NK-92 (cell line): ENCODE measurements around the gene PRMT3.
"Not testable (repeated sequence)": the region's sequence is repeated elsewhere in the genome, so short reads cannot be mapped to it uniquely, and the experiment has no call there.

Experiments
- DNase-seq: peaks from one replicate; lab custom pipeline; 2025; ENCODE audit not compliant: unreplicated experiment; lab: John Stamatoyannopoulos, UW

Gene PRMT3

DNA sequence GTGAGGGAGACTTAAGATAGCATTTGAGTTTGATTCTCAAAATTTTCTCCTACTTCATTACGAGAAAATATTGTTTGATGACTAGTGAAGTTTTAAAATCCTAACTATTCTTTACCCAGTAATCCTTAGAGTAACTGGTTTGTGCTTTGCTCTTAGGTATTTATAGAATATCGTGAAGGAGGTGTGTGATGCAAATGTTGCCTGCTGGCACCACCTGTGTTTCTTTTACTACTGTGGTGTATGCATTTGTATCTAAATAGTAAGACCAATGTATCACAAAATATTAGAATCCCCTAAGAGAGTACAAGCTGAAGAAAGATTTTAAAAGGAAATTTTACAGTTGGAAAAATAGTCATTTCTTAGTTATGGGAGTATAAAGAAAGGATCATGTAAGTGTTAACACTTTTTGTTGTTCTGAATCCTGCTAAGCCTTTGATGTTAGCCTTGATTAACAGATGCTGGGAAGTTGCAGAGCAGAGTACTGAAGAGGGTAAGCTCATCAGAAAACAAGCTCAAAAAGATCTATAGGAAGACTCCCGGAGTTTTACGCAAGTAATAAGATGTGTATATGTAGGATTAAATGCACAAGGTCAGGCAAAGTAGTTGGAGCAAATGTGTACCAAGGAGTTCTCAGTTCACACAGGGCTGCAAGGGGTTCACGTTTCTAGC is 109.7 kb downstream of the PRMT3 start:
- no peak for DNase-seq

DNA sequence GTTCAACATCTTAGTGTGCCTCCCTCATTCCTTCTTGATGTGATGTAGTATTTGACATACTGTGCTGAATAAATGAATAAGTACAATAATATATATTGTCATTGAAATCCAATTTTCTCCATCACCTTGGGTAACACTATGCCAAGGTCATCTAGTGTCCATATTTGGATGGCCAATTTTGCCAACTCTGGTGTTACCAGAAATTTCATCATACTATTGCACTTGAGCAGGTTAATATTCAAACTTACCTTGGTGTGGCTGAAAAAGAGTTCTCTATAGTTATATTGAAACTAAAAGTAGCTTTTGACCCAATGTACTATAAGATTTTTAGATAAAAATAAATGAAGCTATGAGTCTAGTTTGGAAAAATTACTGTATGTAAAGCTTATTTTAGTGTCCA is 113.7 kb downstream of the PRMT3 start:
- DNase-seq: no peak

- DNase-seq: no peak
These were observed 114.5 kb downstream of the PRMT3 start for GRCh38 chr11:20501971-20502370.

GRCh38 chr11:20511982-20512381 is 124.5 kb downstream of the PRMT3 start:
- DNase-seq: no peak

- DNase-seq: no peak
These were observed 125.4 kb downstream of the PRMT3 start for GRCh38 chr11:20512869-20513268.

- DNase-seq: no peak
These were observed 130.9 kb downstream of the PRMT3 start for GRCh38 chr11:20518323-20518834.

DNA sequence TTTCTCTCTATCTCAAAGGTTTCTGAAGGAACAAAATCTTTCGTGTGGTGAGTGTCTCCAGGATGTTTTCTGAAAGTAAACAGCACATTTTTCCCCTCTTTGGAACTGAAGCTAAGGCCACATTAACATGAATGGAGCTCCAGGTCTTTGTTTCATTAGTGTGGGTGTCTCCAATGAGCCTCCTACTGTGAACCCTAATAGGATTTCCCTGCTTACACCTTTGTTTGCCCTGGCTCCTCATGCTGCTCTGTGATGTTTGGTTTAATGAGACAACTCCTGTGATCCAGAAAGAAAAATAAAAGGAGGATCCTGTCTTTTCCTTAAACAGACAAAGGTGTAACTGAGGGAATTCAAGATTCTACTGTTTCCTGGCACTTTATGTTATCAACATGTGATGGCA is 135.0 kb downstream of the PRMT3 start:
- DNase-seq: no peak

- no peak for DNase-seq
These were observed 142.2 kb downstream of the PRMT3 start for GRCh38 chr11:20529757-20530156.

DNA sequence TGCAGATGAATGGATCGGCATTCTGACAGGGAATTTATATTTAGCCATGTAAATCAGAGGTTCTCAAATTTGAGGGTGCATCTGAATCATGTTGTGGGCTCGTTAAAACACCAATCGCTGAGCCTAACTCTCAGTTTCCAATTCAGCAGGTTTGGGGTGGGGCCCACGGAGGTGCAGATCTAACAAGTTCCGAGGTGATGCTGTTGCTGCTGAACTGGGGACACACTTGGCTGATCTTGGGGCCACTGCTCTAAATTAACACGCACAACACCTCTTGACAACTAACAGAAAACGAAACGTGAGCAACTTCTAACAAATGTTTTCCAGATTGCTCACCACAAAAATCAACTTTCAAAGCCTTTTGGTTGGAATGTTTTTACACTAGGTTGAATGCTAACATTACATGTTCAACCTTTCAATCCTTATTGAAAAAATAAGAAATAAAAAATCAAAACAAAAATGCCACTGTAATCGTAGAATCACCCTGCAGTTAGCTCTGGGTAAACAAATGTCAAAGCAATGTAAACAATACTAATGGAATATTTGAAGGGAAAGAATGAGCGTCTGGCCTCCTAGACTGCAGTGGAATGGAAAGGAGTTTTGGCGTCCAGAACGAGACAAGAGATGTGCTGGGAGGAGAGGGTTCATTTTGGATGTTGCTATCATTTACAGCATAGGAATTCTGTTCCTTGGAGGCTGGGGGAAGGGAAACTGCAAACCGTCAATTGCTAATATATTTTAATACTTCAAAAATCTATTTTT is 143.6 kb downstream of the PRMT3 start:
- no peak for DNase-seq

DNA sequence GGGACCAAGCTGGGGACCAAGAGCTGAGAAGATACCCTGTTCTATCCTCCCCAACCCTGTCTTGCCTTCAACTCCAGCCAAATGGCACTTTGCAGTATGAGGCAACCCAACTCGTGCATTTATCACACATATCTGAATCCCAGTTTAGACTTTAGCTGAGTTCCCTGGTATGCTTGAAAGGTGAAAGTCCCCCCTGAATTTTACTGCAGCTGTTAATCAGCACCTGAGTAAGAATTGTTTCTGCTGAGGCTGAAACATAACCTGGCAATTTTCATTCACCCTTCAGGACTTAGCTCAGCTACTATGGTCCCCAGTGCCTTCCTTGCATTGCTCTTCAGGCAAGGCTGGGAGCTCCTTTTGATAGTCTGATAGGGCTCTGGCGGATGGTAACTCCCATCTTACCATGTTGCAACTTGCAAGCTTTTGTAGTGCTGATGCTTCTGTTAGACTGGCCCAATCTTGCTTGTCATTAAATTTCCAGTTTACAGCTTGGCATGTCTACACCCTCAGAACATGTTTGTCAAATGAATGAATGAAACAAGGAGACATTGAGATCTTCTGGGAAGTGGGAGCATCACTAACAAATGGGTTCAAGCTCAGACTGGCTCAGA is 147.9 kb downstream of the PRMT3 start:
- no peak for DNase-seq

DNA sequence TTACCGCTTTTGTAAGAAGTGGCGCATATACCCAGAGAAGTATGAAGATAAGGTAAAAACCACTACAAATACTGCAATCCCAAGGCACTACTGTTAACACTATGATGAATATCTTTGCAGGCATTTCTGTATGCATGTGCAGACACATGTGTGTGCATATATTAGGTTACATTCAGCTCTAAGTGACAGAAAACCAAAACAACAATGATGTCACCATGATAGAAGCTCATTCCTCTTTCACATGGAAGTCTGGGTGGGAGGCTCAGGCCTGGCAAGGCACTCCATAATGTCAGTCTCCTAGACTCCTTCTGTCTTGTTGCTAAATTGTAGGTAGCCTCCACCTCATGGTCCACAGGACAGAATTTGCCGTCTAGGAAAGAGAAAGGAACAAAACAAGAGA is 148.8 kb downstream of the PRMT3 start:
- no peak for DNase-seq

DNA sequence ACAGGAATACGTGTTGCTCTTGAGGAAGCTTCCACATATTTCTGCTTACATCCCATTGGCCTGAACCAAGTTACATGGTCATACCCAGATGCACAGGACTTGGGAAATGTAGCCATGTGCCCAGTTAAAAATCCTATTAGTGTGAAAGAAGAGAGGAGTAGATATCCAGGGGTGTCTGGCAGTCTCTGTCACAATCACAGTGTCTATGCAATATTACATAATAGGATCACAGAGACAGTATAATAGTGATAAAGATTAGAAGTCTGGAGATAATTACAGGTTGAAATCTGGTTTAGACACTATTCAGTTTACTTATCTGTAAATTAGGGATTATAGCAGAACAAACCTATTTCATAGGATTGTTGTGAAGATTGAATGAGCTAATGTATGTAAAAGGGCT is 149.3 kb downstream of the PRMT3 start:
- DNase-seq: no peak

GRCh38 chr11:20541503-20541902 is 154.0 kb downstream of the PRMT3 start:
- no peak for DNase-seq

- no peak for DNase-seq
These were observed 157.2 kb downstream of the PRMT3 start for GRCh38 chr11:20544603-20545237.

GRCh38 chr11:20547411-20547810 is 159.9 kb downstream of the PRMT3 start:
- no peak for DNase-seq

GRCh38 chr11:20551096-20551495 is 163.6 kb downstream of the PRMT3 start:
- DNase-seq: no peak

DNA sequence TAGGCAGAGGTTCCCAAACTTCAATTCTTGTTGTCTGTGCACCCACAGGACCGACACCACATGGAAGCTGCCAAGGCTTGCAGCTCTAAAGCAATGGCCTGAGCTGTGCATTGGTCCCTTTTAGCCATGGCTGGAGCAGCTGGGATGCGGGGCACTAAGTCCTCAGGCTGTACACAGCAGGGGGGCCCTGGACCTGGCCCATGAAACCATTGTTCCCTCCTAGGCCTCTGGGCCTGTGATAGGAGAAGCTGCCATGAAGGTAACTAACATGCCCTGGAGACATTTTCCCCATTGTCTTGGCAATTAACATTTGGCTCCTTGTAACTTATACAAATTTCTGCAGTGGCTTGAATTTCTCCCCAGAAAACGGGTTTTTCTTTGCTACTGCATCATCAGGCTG is 168.3 kb downstream of the PRMT3 start:
- DNase-seq: no peak

DNA sequence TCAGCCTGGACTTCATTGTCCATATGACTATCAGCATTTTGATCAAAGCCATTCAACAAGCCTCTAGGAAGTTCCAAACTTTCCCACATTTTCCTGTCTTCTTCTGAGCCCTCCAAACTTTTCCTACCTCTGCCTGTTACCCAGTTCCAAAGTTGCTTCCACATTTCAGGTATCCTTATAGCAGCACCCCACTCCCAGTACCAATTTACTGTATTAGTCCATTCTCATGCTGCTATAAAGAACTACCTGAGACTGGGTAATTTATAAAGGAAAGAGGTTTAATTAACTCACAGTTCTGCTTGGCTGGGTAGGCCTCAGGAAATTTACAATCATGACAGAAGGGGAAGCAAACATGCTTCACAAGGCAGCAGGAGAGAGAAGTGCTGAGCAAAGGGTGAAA is 168.9 kb downstream of the PRMT3 start:
- not testable (repeated sequence) for DNase-seq

GRCh38 chr11:20558741-20559140 is 171.2 kb downstream of the PRMT3 start:
- DNase-seq: no peak
